Hepatocyte (in vitro differentiated cells): ENCODE data around the gene LIPC. TPM values are rescaled to one million over a fixed set of nuclear protein-coding genes. Genes with fewer than 3 reads are reported as not detected.

Experiments used
- DNase-seq: peaks from one replicate; pipeline ENCODE4 v3.0.0-alpha.2; 2016; ENCODE audit warnings: low spot score
- H2AFZ ChIP-seq: fragments of 200-600 bp; sonication (generic); 2 replicates; pipeline ENCODE4 v1.6.0; 2016; ENCODE audit warnings: antibody characterized with exemption, mild to moderate bottlenecking
- H3K27ac ChIP-seq: fragments of 200-600 bp; sonication (generic); 2 replicates; pipeline ENCODE4 v1.5.1; 2016; ENCODE audit warnings: mild to moderate bottlenecking
- H3K27me3 ChIP-seq: fragments of 200-600 bp; sonication (generic); 2 replicates; pipeline ENCODE4 v1.6.1; 2016
- H3K36me3 ChIP-seq: fragments of 200-600 bp; sonication (generic); replicated peaks from 2 replicates; pipeline ENCODE4 v1.5.1; 2016; ENCODE audit warnings: low read depth; ENCODE audit not compliant: insufficient read depth
- H3K4me1 ChIP-seq: fragments of 200-600 bp; sonication (generic); 2 replicates; pipeline ENCODE4 v1.5.1; 2016; ENCODE audit warnings: mild to moderate bottlenecking, moderate library complexity; ENCODE audit not compliant: insufficient read depth
- H3K4me2 ChIP-seq: fragments of 200-600 bp; sonication (generic); 2 replicates; pipeline ENCODE4 v1.6.0; 2016
- H3K4me3 ChIP-seq: fragments of 200-600 bp; sonication (generic); 2 replicates; pipeline ENCODE4 v1.5.1; 2016; ENCODE audit warnings: mild to moderate bottlenecking
- H3K79me2 ChIP-seq: fragments of 200-600 bp; sonication (generic); 2 replicates; pipeline ENCODE4 v1.6.0; 2017; ENCODE audit warnings: mild to moderate bottlenecking
- H3K9me2 ChIP-seq: fragments of 200-600 bp; sonication (generic); replicated peaks from 2 replicates; pipeline ENCODE4 v1.6.0; 2017; ENCODE audit warnings: mild to moderate bottlenecking; ENCODE audit not compliant: insufficient read depth
- H3K9me3 ChIP-seq: fragments of 200-600 bp; sonication (generic); 2 replicates; pipeline ENCODE4 v1.5.1; 2016; ENCODE audit warnings: low read depth, mild to moderate bottlenecking
- H4K20me1 ChIP-seq: fragments of 200-600 bp; sonication (generic); 2 replicates; pipeline ENCODE4 v1.6.0; 2016; ENCODE audit warnings: mild to moderate bottlenecking; ENCODE audit not compliant: insufficient read depth, poor library complexity, severe bottlenecking
- CTCF ChIP-seq: fragments of 200-600 bp; sonication (generic); IDR thresholded peaks from 2 replicates; pipeline ENCODE4 v1.5.1; 2016; ENCODE audit warnings: antibody characterized with exemption, mild to moderate bottlenecking; ENCODE audit not compliant: poor library complexity
- EZH2 ChIP-seq: fragments of 200-600 bp; sonication (generic); IDR thresholded peaks from 2 replicates; pipeline ENCODE4 v1.6.1; 2016; ENCODE audit warnings: antibody characterized with exemption, mild to moderate bottlenecking, borderline replicate concordance
- EZH2phosphoT487 ChIP-seq: fragments of 200-600 bp; sonication (generic); IDR thresholded peaks from one replicate; pipeline ENCODE4 v1.6.1; 2018; ENCODE audit warnings: antibody characterized with exemption, mild to moderate bottlenecking, low read depth, moderate library complexity; ENCODE audit not compliant: unreplicated experiment, severe bottlenecking
- WGBS: methylation state at CpG from one replicate; pipeline ENCODE4 v1.1.6; 2016; ENCODE audit warnings: low lambda C conversion rate; ENCODE audit errors: missing lambda C conversion rate; 5-methylcytosine and 5-hydroxymethylcytosine counted together
- polyA plus RNA-seq: library from polyadenylated mRNA; unstranded; fragments of >200 nt; fragmentation: Nextera tagmentation; extraction: Ambion mirVana; gene quantifications from 2 replicates; pipeline ENCODE4 v1.2.1, GENCODE V29; 2016
- total RNA-seq: library from RNA; depleted of rRNA; stranded (reverse); fragments of >200 nt; gene quantifications from 2 replicates; pipeline ENCODE4 v1.2.3, GENCODE V29; 2014

Gene LIPC
- total and polyA plus RNA-seq, 2 experiments from 2014 or later = 37.0 to 64.8 TPM

- H3K4me2 ChIP-seq = no peak overlapping the region
- WGBS = 80% methylated on average over 9 of the region's 9 CpGs
Measured at GRCh38 chr15:58522391-58522790, 90.6 kb downstream of the LIPC start.

GRCh38 chr15:58522865-58523264 is 91.1 kb downstream of the LIPC start:
- Histone ChIP-seq H3K27me3 (no peaks in the 10 kb centered on the region), H3K79me2 (no peaks in the 10 kb centered on the region), H3K4me2 (no peak overlapping the region), H3K4me3 (no peak overlapping the region), H4K20me1 (no peaks in the 10 kb centered on the region), H3K9me3 (no peaks in the 10 kb centered on the region), H3K9me2 (no peaks in the 10 kb centered on the region), H3K27ac (no peak overlapping the region), H3K4me1 (peaks cover 10% of the 10 kb centered on the region), H2AFZ (no peak overlapping the region), H3K36me3 (no peaks in the 10 kb centered on the region)
- DNase-seq = no peak
- TF ChIP-seq CTCF = no peak
- TF ChIP-seq EZH2 = no peak
- TF ChIP-seq EZH2phosphoT487 = no peak
- 97% methylated on average over 9 of the region's 9 CpGs for WGBS

More at GRCh38 chr15:58522391-58522790, 90.6 kb downstream of the LIPC start:
- Histone ChIP-seq H3K9me3 (no peaks in the 10 kb centered on the region), H2AFZ (no peak overlapping the region), H3K9me2 (no peaks in the 10 kb centered on the region), H4K20me1 (no peaks in the 10 kb centered on the region), H3K27me3 (no peaks in the 10 kb centered on the region), H3K4me3 (no peak overlapping the region), H3K27ac (no peak overlapping the region), H3K36me3 (no peaks in the 10 kb centered on the region), H3K79me2 (no peaks in the 10 kb centered on the region), H3K4me1 (peaks cover 6% of the 10 kb centered on the region)
- TF ChIP-seq EZH2 (no peak), EZH2phosphoT487 (no peak), CTCF (no peak)
- no peak for DNase-seq

GRCh38 chr15:58523634-58524033 is 91.8 kb downstream of the LIPC start:
- DNase-seq = no peak
- Histone ChIP-seq H3K36me3 (no peaks in the 10 kb centered on the region), H3K27me3 (no peaks in the 10 kb centered on the region), H4K20me1 (no peaks in the 10 kb centered on the region), H3K4me3 (no peak overlapping the region), H3K4me2 (no peak overlapping the region), H3K4me1 (peaks cover 13% of the 10 kb centered on the region), H3K79me2 (no peaks in the 10 kb centered on the region), H2AFZ (no peak overlapping the region), H3K9me3 (no peaks in the 10 kb centered on the region), H3K27ac (no peak overlapping the region), H3K9me2 (no peaks in the 10 kb centered on the region)
- WGBS = 94% methylated on average over 5 of the region's 5 CpGs
- TF ChIP-seq CTCF (no peak), EZH2 (no peak), EZH2phosphoT487 (no peak)

GRCh38 chr15:58524247-58524646 is 92.5 kb downstream of the LIPC start:
- no peak for DNase-seq
- Histone ChIP-seq H3K27ac (no peak overlapping the region), H3K36me3 (no peaks in the 10 kb centered on the region), H3K9me3 (no peaks in the 10 kb centered on the region), H3K9me2 (no peaks in the 10 kb centered on the region), H3K27me3 (no peaks in the 10 kb centered on the region), H3K4me1 (peaks cover 15% of the 10 kb centered on the region), H2AFZ (no peak overlapping the region), H3K4me2 (no peak overlapping the region), H3K79me2 (no peaks in the 10 kb centered on the region), H3K4me3 (no peak overlapping the region), H4K20me1 (no peaks in the 10 kb centered on the region)
- WGBS = 71% methylated on average over 2 of the region's 2 CpGs
- TF ChIP-seq CTCF = no peak
- no peak for TF ChIP-seq EZH2
- TF ChIP-seq EZH2phosphoT487 = no peak
